Stimulated activated CD8-positive, alpha-beta memory T cell treated with anti-CD3 and anti-CD28 coated beads, Interleukin-15, amount 100 ng/mL, for 4 hours (primary cell): ENCODE measurements around the gene ZG16B.

Experiments used
- DNase-seq, 2 donors: peaks; one replicate each; pipeline ENCODE4 v3.0.0-alpha.2; 2020; ENCODE audit warnings: low read depth in 2 of 2

The ZG16B gene

GRCh38 chr16:2806286-2806685 is 23.8 kb upstream of the ZG16B start:
- DNase-seq = no peak

GRCh38 chr16:2808181-2808580 is 21.9 kb upstream of the ZG16B start:
- DNase-seq = no peak

GRCh38 chr16:2809149-2809760 is 20.8 kb upstream of the ZG16B start:
- DNase-seq = no peak

- no peak for DNase-seq
Measured at GRCh38 chr16:2810651-2811050, 19.5 kb upstream of the ZG16B start.

GRCh38 chr16:2811703-2812471 is 18.2 kb upstream of the ZG16B start:
- DNase-seq = no peak

- DNase-seq = no peak
Measured at GRCh38 chr16:2813771-2814221, 16.3 kb upstream of the ZG16B start.

- no peak for DNase-seq
Measured at GRCh38 chr16:2814551-2815298, 15.4 kb upstream of the ZG16B start.

- no peak for DNase-seq
Measured at GRCh38 chr16:2815299-2815771, 14.8 kb upstream of the ZG16B start.

GRCh38 chr16:2816751-2817339 is 13.3 kb upstream of the ZG16B start, which contains the start of gene PRSS21:
Gene PRSS21 (plus strand): TSS chr16:2817237. CDS start chr16:2817269, 32 bp downstream.
- no peak for DNase-seq

GRCh38 chr16:2817340-2818271 is 12.5 kb upstream of the ZG16B start:
- no peak for DNase-seq

GRCh38 chr16:2818272-2818876 is 11.7 kb upstream of the ZG16B start:
- no peak for DNase-seq

GRCh38 chr16:2819179-2819938 is 10.7 kb upstream of the ZG16B start:
- DNase-seq = no peak

GRCh38 chr16:2819939-2820835 is 9.9 kb upstream of the ZG16B start:
- DNase-seq = no peak

- no peak for DNase-seq
Measured at GRCh38 chr16:2820836-2821486, 9.1 kb upstream of the ZG16B start.

- no peak for DNase-seq
Measured at GRCh38 chr16:2821487-2822157, 8.5 kb upstream of the ZG16B start.

- no peak for DNase-seq
Measured at GRCh38 chr16:2822158-2822495, 8.0 kb upstream of the ZG16B start.

GRCh38 chr16:2822496-2822895 is 7.6 kb upstream of the ZG16B start:
- no peak for DNase-seq

- DNase-seq = no peak
Measured at GRCh38 chr16:2824626-2825025, 5.5 kb upstream of the ZG16B start.
